ENCODE results near the gene VSTM2L.

Gene VSTM2L

GRCh38 chr20:37936041-37936440 lies 33.1 kb downstream of the VSTM2L start:
- no peak for DNase-seq (ENCODE audit: low read depth in 2 of 3, low spot score in 2 of 3)

- DNase-seq (ENCODE audit: low read depth in 2 of 3, low spot score in 2 of 3): no peak
Measured at GRCh38 chr20:37936451-37936850, 33.5 kb downstream of the VSTM2L start.

- DNase-seq (ENCODE audit: low read depth in 2 of 3, low spot score in 2 of 3): no peak
Measured at GRCh38 chr20:37937686-37938085, 34.8 kb downstream of the VSTM2L start.

- no peak for DNase-seq (ENCODE audit: low read depth in 2 of 3, low spot score in 2 of 3)
Measured at GRCh38 chr20:37938181-37938750, 35.3 kb downstream of the VSTM2L start.

- DNase-seq (ENCODE audit: low read depth in 2 of 3, low spot score in 2 of 3): no peak
Measured at GRCh38 chr20:37938954-37939353, 36.0 kb downstream of the VSTM2L start.

GRCh38 chr20:37939701-37940560 lies 37.0 kb downstream of the VSTM2L start:
- no peak for DNase-seq (ENCODE audit: low read depth in 2 of 3, low spot score in 2 of 3)

GRCh38 chr20:37940858-37941257 lies 37.9 kb downstream of the VSTM2L start:
- no peak for DNase-seq (ENCODE audit: low read depth in 2 of 3, low spot score in 2 of 3)

- no peak for DNase-seq (ENCODE audit: low read depth in 2 of 3, low spot score in 2 of 3)
Measured at GRCh38 chr20:37941332-37941731, 38.4 kb downstream of the VSTM2L start.

- no peak for DNase-seq (ENCODE audit: low read depth in 2 of 3, low spot score in 2 of 3)
Measured at GRCh38 chr20:37941992-37942391, 39.1 kb downstream of the VSTM2L start.

GRCh38 chr20:37943033-37943432 lies 40.1 kb downstream of the VSTM2L start:
- no peak for DNase-seq (ENCODE audit: low read depth in 2 of 3, low spot score in 2 of 3)

- DNase-seq (ENCODE audit: low read depth in 2 of 3, low spot score in 2 of 3): no peak
Measured at GRCh38 chr20:37943501-37944455, 40.9 kb downstream of the VSTM2L start.

- DNase-seq (ENCODE audit: low read depth in 2 of 3, low spot score in 2 of 3): no peak
Measured at GRCh38 chr20:37944456-37944981, 41.6 kb downstream of the VSTM2L start.

- no peak for DNase-seq (ENCODE audit: low read depth in 2 of 3, low spot score in 2 of 3)
Measured at GRCh38 chr20:37945091-37945547, 42.2 kb downstream of the VSTM2L start.

GRCh38 chr20:37946946-37947345 lies 44.0 kb downstream of the VSTM2L start:
- DNase-seq (ENCODE audit: low read depth in 2 of 3, low spot score in 2 of 3): no peak

- DNase-seq (ENCODE audit: low read depth in 2 of 3, low spot score in 2 of 3): no peak
Measured at GRCh38 chr20:37947943-37948342, 45.0 kb downstream of the VSTM2L start.

- DNase-seq (ENCODE audit: low read depth in 2 of 3, low spot score in 2 of 3): no peak
Measured at GRCh38 chr20:37948956-37949355, 46.0 kb downstream of the VSTM2L start.

- DNase-seq (ENCODE audit: low read depth in 2 of 3, low spot score in 2 of 3): no peak
Measured at GRCh38 chr20:37954190-37954589, 51.3 kb downstream of the VSTM2L start.

- DNase-seq (ENCODE audit: low read depth in 2 of 3, low spot score in 2 of 3): no peak
Measured at GRCh38 chr20:37954626-37955025, 51.7 kb downstream of the VSTM2L start.

GRCh38 chr20:37955511-37955910 lies 52.6 kb downstream of the VSTM2L start:
- no peak for DNase-seq (ENCODE audit: low read depth in 2 of 3, low spot score in 2 of 3)

GRCh38 chr20:37956107-37956585 lies 53.2 kb downstream of the VSTM2L start:
- no peak for DNase-seq (ENCODE audit: low read depth in 2 of 3, low spot score in 2 of 3)
